ENCODE data around the gene ARIH2.

DNA sequence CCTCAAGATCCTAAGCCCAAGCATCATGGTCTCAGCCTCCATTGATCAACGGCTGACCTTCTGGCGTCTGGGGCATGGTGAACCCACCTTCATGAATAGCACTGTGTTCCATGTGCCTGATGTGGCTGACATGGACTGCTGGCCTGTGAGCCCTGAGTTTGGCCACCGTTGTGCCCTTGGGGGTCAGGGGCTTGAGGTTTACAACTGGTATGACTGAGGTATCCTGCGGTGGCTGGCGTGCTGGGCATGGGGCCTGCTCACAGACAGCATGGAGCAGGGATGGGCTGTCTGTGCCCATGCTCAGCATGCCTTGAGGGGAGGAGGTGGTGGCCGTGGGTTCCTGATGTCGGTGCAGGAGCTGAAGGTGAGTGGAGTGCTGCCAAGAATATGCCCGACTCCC is 96.4 kb downstream of the ARIH2 start:
- TF ChIP-seq RFX5 (IDR thresholded peaks at IDR 0.05; ENCODE audit: low read depth, low read length) (no peak), RCOR1 (IDR thresholded peaks at IDR 0.05; ENCODE audit: insufficient replicate concordance, low read length) (no peak), POLR2A (IDR thresholded peaks at IDR 0.05; ENCODE audit: low read depth, low read length) (no peak), MXI1 (IDR thresholded peaks at IDR 0.05; ENCODE audit: borderline replicate concordance, low read depth, low read length) (no peak), SMC3 (IDR thresholded peaks at IDR 0.05; ENCODE audit: low read depth, low read length) (no peak), CEBPB (IDR thresholded peaks at IDR 0.05; ENCODE audit: low read depth, low read length) (no peak), FOS (IDR thresholded peaks at IDR 0.05; ENCODE audit: low read depth, low read length) (no peak)
- TF ChIP-seq, protein P1, sequence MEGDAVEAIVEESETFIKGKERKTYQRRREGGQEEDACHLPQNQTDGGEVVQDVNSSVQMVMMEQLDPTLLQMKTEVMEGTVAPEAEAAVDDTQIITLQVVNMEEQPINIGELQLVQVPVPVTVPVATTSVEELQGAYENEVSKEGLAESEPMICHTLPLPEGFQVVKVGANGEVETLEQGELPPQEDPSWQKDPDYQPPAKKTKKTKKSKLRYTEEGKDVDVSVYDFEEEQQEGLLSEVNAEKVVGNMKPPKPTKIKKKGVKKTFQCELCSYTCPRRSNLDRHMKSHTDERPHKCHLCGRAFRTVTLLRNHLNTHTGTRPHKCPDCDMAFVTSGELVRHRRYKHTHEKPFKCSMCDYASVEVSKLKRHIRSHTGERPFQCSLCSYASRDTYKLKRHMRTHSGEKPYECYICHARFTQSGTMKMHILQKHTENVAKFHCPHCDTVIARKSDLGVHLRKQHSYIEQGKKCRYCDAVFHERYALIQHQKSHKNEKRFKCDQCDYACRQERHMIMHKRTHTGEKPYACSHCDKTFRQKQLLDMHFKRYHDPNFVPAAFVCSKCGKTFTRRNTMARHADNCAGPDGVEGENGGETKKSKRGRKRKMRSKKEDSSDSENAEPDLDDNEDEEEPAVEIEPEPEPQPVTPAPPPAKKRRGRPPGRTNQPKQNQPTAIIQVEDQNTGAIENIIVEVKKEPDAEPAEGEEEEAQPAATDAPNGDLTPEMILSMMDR (conservative IDR thresholded peaks at IDR 0.05; ENCODE audit: low read depth, low read length), result no peak

Measured in IMR-90 (cell line).